K562 (cell line): ENCODE results near the gene WBP1L. TPM values are rescaled to one million over a fixed set of nuclear protein-coding genes. Genes with fewer than 3 reads are reported as not detected.

Experiments
- ATAC-seq: fragments of 200-7000 bp; cut with Tn5 transposase; 3 replicates; pipeline ENCODE4 v1.9.1; 2020; ENCODE audit warnings: moderate library complexity
- BruUV-seq: library from RNA; stranded (reverse); fragments of 400-500 nt; replicated peaks from 2 replicates; lab custom pipeline; 2021; lab: Mats Ljungman, UMichigan
- CTCF ChIA-PET: fragments of 300-600 bp; formaldehyde crosslinking; extraction: SDS; loops from one replicate; lab custom pipeline; 2021; ENCODE audit warnings: low intra/inter-chr PET ratio; lab: Yijun Ruan, JAX
- POLR2A ChIA-PET: fragments of 300-600, 350-650 bp; sonication (Branson Sonifier 250); formaldehyde crosslinking; extraction: SDS; loops from one replicate; lab custom pipeline; 2021; ENCODE audit warnings: antibody characterized with exemption, inconsistent platforms; lab: Yijun Ruan, JAX
- DNase-seq, 4 experiments: peaks; one replicate each; pipeline versions ENCODE4 v3.0.0 to v3.0.0-alpha.2; 2011 to 2018; ENCODE audit warnings: low spot score in 3 of 4, mixed read lengths in 3 of 4; ENCODE audit errors: extremely low read depth in 1 of 4
- FAIRE-seq: peaks from 2 replicates; lab custom pipeline; 2011; peaks lifted over from hg19 to GRCh38; lab: Jason Lieb, UNC
- H2AFZ ChIP-seq: 2 replicates; pipeline ENCODE4 v1.6.0; 2011; ENCODE audit warnings: low read depth, low read length, control low read depth, inconsistent platforms
- H3K27ac ChIP-seq: fragments of 200-600 bp; 3 replicates; pipeline ENCODE4 v1.8.0; 2011; ENCODE audit warnings: low read depth, mild to moderate bottlenecking, control low read depth, inconsistent platforms, low read length, moderate library complexity, mixed read lengths; ENCODE audit errors: extremely low read depth
- H3K27me3 ChIP-seq, 2 experiments: fragments of 300-600 bp in 1 of 2; 2 replicates in 1 of 2; 3 replicates in 1 of 2; pipeline versions ENCODE4 v1.6.0 to v1.8.0; 2011; ENCODE audit warnings: inconsistent platforms in 2 of 2, low read length in 2 of 2, mild to moderate bottlenecking in 1 of 2, mixed read lengths in 1 of 2, moderate library complexity in 1 of 2; ENCODE audit not compliant: control insufficient read depth in 2 of 2, insufficient read depth in 2 of 2
- H3K36me3 ChIP-seq: fragments of 300-600 bp; 3 replicates; pipeline ENCODE4 v1.8.0; 2011; ENCODE audit warnings: mild to moderate bottlenecking, low read length, inconsistent platforms; ENCODE audit not compliant: control insufficient read depth, insufficient read depth
- H3K4me1 ChIP-seq, 2 experiments: fragments of 200-600 bp in 1 of 2; replicated peaks in 1 of 2; 2 replicates in 1 of 2; 3 replicates in 1 of 2; pipeline versions ENCODE4 v1.5.1 to v1.8.0; 2011; ENCODE audit warnings: inconsistent platforms in 2 of 2, low read length in 2 of 2, mild to moderate bottlenecking in 1 of 2, mixed read lengths in 1 of 2, moderate library complexity in 1 of 2; ENCODE audit not compliant: control insufficient read depth in 2 of 2, insufficient read depth in 2 of 2
- H3K4me2 ChIP-seq: 2 replicates; pipeline ENCODE4 v1.6.1; 2011; ENCODE audit warnings: low read length, control low read depth, inconsistent platforms, mixed read lengths; ENCODE audit not compliant: insufficient read depth
- H3K4me3 ChIP-seq: fragments of 200-600 bp; sonication (generic), shearing (Covaris generic); 2 replicates; pipeline ENCODE4 v1.5.1; 2016; ENCODE audit warnings: control low read depth, inconsistent platforms
- H3K79me2 ChIP-seq: fragments of 200-600 bp; 3 replicates; pipeline ENCODE4 v1.8.0; 2011; ENCODE audit warnings: low read length, inconsistent platforms; ENCODE audit not compliant: control insufficient read depth, insufficient read depth
- H3K9ac ChIP-seq, 2 experiments: 2 replicates each; pipeline versions ENCODE4 v1.6.0 to v1.6.1; 2011; ENCODE audit warnings: low read depth in 2 of 2, low read length in 2 of 2, control low read depth in 1 of 2, inconsistent platforms in 1 of 2, mild to moderate bottlenecking in 1 of 2, mixed read lengths in 1 of 2; ENCODE audit not compliant: insufficient read depth in 1 of 2
- H3K9me1 ChIP-seq: one replicate; pipeline ENCODE4 v1.6.0; 2011; ENCODE audit warnings: inconsistent platforms, mild to moderate bottlenecking, low read length, moderate library complexity; ENCODE audit not compliant: control insufficient read depth, insufficient read depth
- H3K9me3 ChIP-seq: replicated peaks from 2 replicates; pipeline ENCODE4 v1.5.1; 2011; ENCODE audit warnings: low read depth, low read length, inconsistent platforms; ENCODE audit not compliant: control insufficient read depth, insufficient read depth
- H4K20me1 ChIP-seq: replicated peaks from 2 replicates; pipeline ENCODE4 v1.6.1; 2011; ENCODE audit warnings: low read length, inconsistent platforms, mixed read lengths; ENCODE audit not compliant: control insufficient read depth, insufficient read depth
- ARID1B ChIP-seq: fragments of 450-650 bp; IDR thresholded peaks from 2 replicates; pipeline ENCODE4 v1.6.1; 2016; ENCODE audit warnings: antibody characterized with exemption, mild to moderate bottlenecking, inconsistent platforms
- EHMT2 ChIP-seq: fragments of 450-650 bp; IDR thresholded peaks from 2 replicates; pipeline ENCODE4 v1.6.1; 2018; ENCODE audit warnings: antibody characterized with exemption
- HNRNPL ChIP-seq: fragments of 200-400 bp; formaldehyde crosslinking; IDR thresholded peaks from 2 replicates; pipeline ENCODE4 v1.6.1; 2017; ENCODE audit warnings: low read depth, mild to moderate bottlenecking, low read length
- NBN ChIP-seq: fragments of 450-650 bp; IDR thresholded peaks from 2 replicates; pipeline ENCODE4 v1.6.1; 2016; ENCODE audit warnings: low read depth, mild to moderate bottlenecking
- NR2F6 ChIP-seq: fragments of 450-650 bp; formaldehyde crosslinking; IDR thresholded peaks from 2 replicates; pipeline ENCODE4 v1.4.0; 2020; ENCODE audit warnings: mild to moderate bottlenecking
- POU5F1 ChIP-seq: fragments of 150-350 bp; IDR thresholded peaks from 2 replicates; pipeline ENCODE4 v1.6.1; 2014; ENCODE audit warnings: borderline replicate concordance, low read length, low read depth, mild to moderate bottlenecking; ENCODE audit not compliant: partially characterized antibody
- RNF2 ChIP-seq: sonication (generic); IDR thresholded peaks from 2 replicates; pipeline ENCODE4 v1.6.1; 2016
- SMAD4 ChIP-seq: fragments of 250-450 bp; sonication (Bioruptor Pico); conservative IDR thresholded peaks from 2 replicates; pipeline ENCODE4 v1.8.0; 2021; ENCODE audit warnings: inconsistent platforms, mild to moderate bottlenecking, moderate library complexity
- SPI1 ChIP-seq: IDR thresholded peaks from 2 replicates; pipeline ENCODE4 v1.6.1; 2011; ENCODE audit warnings: low read depth, low read length, control low read depth, borderline replicate concordance
- SRF ChIP-seq, 2 experiments: fragments of 250-450, 450-650 bp in 1 of 2; sonication (Bioruptor Pico) in 1 of 2; sonication (generic) in 1 of 2; formaldehyde crosslinking; IDR thresholded peaks; 2 replicates each; pipeline versions ENCODE4 v1.5.0 to v1.5.1; 2020 to 2022; ENCODE audit warnings: mild to moderate bottlenecking in 1 of 2, missing genetic modification reagents in 1 of 2
- SRSF3 ChIP-seq: fragments of 200-400 bp; formaldehyde crosslinking; IDR thresholded peaks from 2 replicates; pipeline ENCODE4 v1.6.1; 2016; ENCODE audit warnings: mild to moderate bottlenecking, low read length, moderate library complexity; ENCODE audit not compliant: insufficient read depth
- TCF3 ChIP-seq: sonication (generic); formaldehyde crosslinking; IDR thresholded peaks from 2 replicates; pipeline ENCODE4 v1.4.0; 2020; ENCODE audit warnings: mild to moderate bottlenecking, missing genetic modification reagents
- TEAD4 ChIP-seq, 2 experiments: sonication (generic) in 1 of 2; formaldehyde crosslinking in 1 of 2; IDR thresholded peaks; 2 replicates each; pipeline versions ENCODE4 v1.6.1 to v1.8.0; 2012 to 2022; ENCODE audit warnings: borderline replicate concordance in 1 of 2, inconsistent platforms in 1 of 2, low read length in 1 of 2, mild to moderate bottlenecking in 1 of 2, missing genetic modification reagents in 1 of 2
- WHSC1 ChIP-seq: IDR thresholded peaks from one replicate; pipeline ENCODE4 v1.6.1; 2012; ENCODE audit warnings: low read length, control low read depth, inconsistent platforms
- in situ Hi-C: fragments of 300-500 bp; cut with MboI; formaldehyde crosslinking; loops from 4 replicates; pipeline ENCODE4 v1.15.0; 2018; ENCODE audit warnings: inconsistent platforms, mixed read lengths
- intact Hi-C: fragments of 100-400 bp; cut with micrococcal nuclease; formaldehyde crosslinking; loops from 2 replicates; pipeline ENCODE4 v1.14.2; 2022
- polyA plus RNA-seq, 8 experiments: library from polyadenylated mRNA; depleted of rRNA in 4 of 8; stranded (reverse) in 5 of 8; unstranded in 3 of 8; fragments of >200 nt; fragmentation: Nextera tagmentation in 2 of 8; fragmentation: Illumina TruSeq in 1 of 8; extraction: Ambion mirVana in 2 of 8; extraction: Trizol in 1 of 8; gene quantifications; 2 replicates each; pipeline versions ENCODE4 v1.2.1 to v1.2.3, GENCODE V29; 2011 to 2014; ENCODE audit warnings: inconsistent platforms in 1 of 8, missing spikeins in 1 of 8
- total RNA-seq, 7 experiments: library from RNA; depleted of rRNA in 6 of 7; stranded (reverse); fragments of >200 nt in 6 of 7; fragmentation: Illumina TruSeq in 2 of 7; extraction: Trizol in 2 of 7; gene quantifications; 2 replicates each; pipeline versions ENCODE4 v1.2.1 to v1.2.3, GENCODE V29; 2011 to 2021; ENCODE audit warnings: low replicate concordance in 1 of 7
- TF ChIP-seq, protein P1 (sequence below): fragments of 450-650 bp; formaldehyde crosslinking; IDR thresholded peaks from 2 replicates; pipeline ENCODE4 v1.4.0; 2022; ENCODE audit warnings: missing genetic modification characterization
- TF ChIP-seq, protein P2 (sequence below): IDR thresholded peaks from 2 replicates; pipeline ENCODE4 v1.6.1; 2014; ENCODE audit warnings: antibody characterized with exemption
- TF ChIP-seq, protein P3 (sequence below): fragments of 250-450 bp; sonication (Bioruptor Pico); IDR thresholded peaks from 2 replicates; pipeline ENCODE4 v1.9.0; 2021; ENCODE audit warnings: mild to moderate bottlenecking, inconsistent platforms

WBP1L gene
- total and polyA plus RNA-seq, 9 of the 15 experiments (the other 6 are each of a cell fraction or from before 2014, with no cell fraction given), result 3.2 to 14.4 (median 11.3) TPM

DNA sequence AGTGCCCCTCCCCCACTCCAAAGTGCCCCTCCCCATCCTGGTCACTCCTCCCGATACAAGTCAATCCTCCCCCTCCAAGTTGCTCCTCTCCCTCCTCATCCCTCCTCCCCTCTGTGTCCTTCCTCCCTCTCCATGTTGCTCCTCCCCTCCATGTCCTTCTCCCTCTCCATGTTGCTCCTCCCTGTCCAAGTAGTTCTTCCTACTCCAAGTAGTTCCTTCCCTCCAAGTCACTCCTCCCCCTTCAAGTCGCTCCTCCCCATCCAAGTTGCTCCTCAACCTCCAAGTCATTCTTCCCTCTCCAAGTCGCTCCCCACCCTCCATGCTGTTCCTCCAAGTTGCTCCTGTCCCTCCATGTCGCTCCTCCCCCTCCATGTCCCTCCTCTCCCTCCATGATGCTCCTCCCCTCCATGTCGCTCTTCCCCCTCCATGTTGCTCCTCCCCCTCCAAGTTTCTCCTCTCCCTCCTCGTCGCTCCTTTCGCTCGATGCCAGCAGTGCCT is 8.6 kb upstream of the WBP1L start (continued):
- TF ChIP-seq SRF (CRISPR knock-in tag; IDR thresholded peaks at IDR 0.05) (no peak), NR2F6 (CRISPR knock-in tag) (no peak), HNRNPL (no peak), EHMT2 (peak; percentile 45; the same call in 1 of the 2 replicates)
- TF ChIP-seq, protein P1, sequence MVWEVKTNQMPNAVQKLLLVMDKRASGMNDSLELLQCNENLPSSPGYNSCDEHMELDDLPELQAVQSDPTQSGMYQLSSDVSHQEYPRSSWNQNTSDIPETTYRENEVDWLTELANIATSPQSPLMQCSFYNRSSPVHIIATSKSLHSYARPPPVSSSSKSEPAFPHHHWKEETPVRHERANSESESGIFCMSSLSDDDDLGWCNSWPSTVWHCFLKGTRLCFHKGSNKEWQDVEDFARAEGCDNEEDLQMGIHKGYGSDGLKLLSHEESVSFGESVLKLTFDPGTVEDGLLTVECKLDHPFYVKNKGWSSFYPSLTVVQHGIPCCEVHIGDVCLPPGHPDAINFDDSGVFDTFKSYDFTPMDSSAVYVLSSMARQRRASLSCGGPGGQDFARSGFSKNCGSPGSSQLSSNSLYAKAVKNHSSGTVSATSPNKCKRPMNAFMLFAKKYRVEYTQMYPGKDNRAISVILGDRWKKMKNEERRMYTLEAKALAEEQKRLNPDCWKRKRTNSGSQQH (CRISPR knock-in tag), result 0 out of 2 replicates have a peak, but pooled peaks have one; percentile 55
- TF ChIP-seq, protein P2, sequence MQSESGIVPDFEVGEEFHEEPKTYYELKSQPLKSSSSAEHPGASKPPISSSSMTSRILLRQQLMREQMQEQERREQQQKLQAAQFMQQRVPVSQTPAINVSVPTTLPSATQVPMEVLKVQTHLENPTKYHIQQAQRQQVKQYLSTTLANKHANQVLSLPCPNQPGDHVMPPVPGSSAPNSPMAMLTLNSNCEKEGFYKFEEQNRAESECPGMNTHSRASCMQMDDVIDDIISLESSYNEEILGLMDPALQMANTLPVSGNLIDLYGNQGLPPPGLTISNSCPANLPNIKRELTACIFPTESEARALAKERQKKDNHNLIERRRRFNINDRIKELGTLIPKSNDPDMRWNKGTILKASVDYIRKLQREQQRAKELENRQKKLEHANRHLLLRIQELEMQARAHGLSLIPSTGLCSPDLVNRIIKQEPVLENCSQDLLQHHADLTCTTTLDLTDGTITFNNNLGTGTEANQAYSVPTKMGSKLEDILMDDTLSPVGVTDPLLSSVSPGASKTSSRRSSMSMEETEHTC, result no peak

DNA sequence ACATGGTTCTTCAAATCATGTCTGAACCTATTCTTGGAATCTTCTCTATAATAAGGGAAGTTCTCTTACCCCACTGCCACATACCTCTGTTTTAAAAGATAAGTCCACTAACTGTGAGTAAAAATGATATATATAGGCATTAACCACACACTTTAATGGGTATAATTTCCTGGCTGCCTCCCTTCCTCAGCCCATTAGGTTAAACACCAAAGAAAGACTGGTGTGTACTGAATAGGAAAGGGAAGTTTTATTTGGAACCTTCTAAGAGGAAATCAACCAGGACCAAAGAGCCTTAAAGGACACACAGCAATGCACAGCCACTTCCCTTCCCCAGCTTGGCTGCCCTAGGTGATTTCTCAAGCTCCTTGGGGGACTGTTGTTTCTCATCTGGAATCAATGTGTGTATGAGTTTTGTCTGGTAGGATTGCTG is 5.0 kb upstream of the WBP1L start:
- Histone ChIP-seq H3K4me2 (no peak overlapping the region), H3K4me3 (no peak overlapping the region), H3K9me3 (no peaks in the 10 kb centered on the region), H3K36me3 (peaks cover 17% of the 10 kb centered on the region; the same call in 2 of the 3 replicates), H4K20me1 (no peaks in the 10 kb centered on the region), H3K4me1 (peaks cover 14 to 42% of the 10 kb centered on the region in 2 experiments; a peak in 4 of 5 replicates), H3K27ac (peak overlapping the region; percentile 65), H3K9me1 (no peaks in the 10 kb centered on the region), H3K27me3 (no peaks in the 10 kb centered on the region), H2AFZ (no peak overlapping the region), H3K9ac (peak overlapping the region in 1 of 2 experiments; percentile 17; a peak in 1 of 4 replicates), H3K79me2 (no peaks in the 10 kb centered on the region)
- ChIA-PET CTCF (no interaction called here), POLR2A (no interaction called here)
- no TSS peak for BruUV-seq
- in situ Hi-C loops (no loop called here), intact Hi-C loops (no loop called here)
- no peak for FAIRE-seq
- DNase-seq, result peak in 1 of 4 experiments; percentile 28
- peak; percentile 2; the same call in 1 of the 3 replicates for ATAC-seq
- TF ChIP-seq NBN, result 0 out of 2 replicates have a peak, but pooled peaks have one; percentile 26
- peak; percentile 68 for TF ChIP-seq TCF3 (CRISPR knock-in tag)
- TF ChIP-seq, protein P3, sequence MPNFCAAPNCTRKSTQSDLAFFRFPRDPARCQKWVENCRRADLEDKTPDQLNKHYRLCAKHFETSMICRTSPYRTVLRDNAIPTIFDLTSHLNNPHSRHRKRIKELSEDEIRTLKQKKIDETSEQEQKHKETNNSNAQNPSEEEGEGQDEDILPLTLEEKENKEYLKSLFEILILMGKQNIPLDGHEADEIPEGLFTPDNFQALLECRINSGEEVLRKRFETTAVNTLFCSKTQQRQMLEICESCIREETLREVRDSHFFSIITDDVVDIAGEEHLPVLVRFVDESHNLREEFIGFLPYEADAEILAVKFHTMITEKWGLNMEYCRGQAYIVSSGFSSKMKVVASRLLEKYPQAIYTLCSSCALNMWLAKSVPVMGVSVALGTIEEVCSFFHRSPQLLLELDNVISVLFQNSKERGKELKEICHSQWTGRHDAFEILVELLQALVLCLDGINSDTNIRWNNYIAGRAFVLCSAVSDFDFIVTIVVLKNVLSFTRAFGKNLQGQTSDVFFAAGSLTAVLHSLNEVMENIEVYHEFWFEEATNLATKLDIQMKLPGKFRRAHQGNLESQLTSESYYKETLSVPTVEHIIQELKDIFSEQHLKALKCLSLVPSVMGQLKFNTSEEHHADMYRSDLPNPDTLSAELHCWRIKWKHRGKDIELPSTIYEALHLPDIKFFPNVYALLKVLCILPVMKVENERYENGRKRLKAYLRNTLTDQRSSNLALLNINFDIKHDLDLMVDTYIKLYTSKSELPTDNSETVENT (CRISPR knock-in tag), result no peak
- peak; percentile 55; the same call in 1 of the 2 replicates for TF ChIP-seq TEAD4 (IDR thresholded peaks at IDR 0.05; ENCODE audit: low read length)
- TF ChIP-seq TEAD4 (CRISPR knock-in tag; IDR thresholded peaks at IDR 0.05; ENCODE audit: borderline replicate concordance), result no peak
- TF ChIP-seq SRSF3, result no peak
- TF ChIP-seq POU5F1, result no peak
- peak; percentile 51; the same call in 1 of the 2 replicates for TF ChIP-seq SPI1
- TF ChIP-seq SMAD4, result peak; percentile 71
- peak; percentile 52; the same call in 1 of the 2 replicates for TF ChIP-seq ARID1B
- TF ChIP-seq RNF2, result no peak
- no peak for TF ChIP-seq WHSC1
